Lower leg skin (tissue), 3 donors: Measurements from ENCODE around the gene RIC8B.

Source experiments
- POLR2A ChIP-seq, 2 donors: fragments of 450-650 bp; IDR thresholded peaks; one replicate each; pipeline ENCODE4 v1.6.1; 2016 to 2017; ENCODE audit warnings: antibody characterized with exemption in 2 of 2, mild to moderate bottlenecking in 1 of 2, moderate library complexity in 1 of 2
- TF ChIP-seq, protein P1 (sequence below), 3 donors: fragments of 450-650 bp; IDR thresholded peaks; one replicate each; pipeline ENCODE4 v1.5.1; 2016; ENCODE audit warnings: antibody characterized with exemption in 3 of 3, mild to moderate bottlenecking in 3 of 3, moderate library complexity in 2 of 3

DNA sequence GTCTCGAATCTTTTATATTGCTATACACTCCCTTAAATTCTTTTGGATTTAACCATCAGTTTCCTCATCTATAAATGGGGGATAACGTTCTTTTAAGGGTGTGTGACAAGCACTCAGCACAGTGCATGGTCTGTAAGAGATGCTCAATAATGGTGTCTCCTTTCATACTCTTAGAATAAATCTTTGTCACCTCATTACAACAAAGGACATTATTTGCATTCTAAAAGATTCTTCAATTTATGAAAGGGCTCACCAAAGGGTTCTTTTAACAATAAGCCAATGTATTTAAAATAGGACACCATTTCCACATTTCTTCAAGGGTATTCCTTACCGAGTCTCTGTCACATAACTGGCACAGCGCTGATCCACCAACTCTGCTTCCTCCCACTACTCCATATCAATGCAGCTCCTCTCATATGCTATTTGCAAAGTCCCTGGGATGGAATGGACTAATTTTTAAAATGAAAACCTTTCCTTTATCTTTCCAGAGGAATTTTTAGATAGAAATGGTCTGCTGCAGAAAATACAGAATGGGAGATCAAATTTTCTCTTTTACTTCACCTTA lies 29.2 kb upstream of the RIC8B start:
- TF ChIP-seq, protein P1, sequence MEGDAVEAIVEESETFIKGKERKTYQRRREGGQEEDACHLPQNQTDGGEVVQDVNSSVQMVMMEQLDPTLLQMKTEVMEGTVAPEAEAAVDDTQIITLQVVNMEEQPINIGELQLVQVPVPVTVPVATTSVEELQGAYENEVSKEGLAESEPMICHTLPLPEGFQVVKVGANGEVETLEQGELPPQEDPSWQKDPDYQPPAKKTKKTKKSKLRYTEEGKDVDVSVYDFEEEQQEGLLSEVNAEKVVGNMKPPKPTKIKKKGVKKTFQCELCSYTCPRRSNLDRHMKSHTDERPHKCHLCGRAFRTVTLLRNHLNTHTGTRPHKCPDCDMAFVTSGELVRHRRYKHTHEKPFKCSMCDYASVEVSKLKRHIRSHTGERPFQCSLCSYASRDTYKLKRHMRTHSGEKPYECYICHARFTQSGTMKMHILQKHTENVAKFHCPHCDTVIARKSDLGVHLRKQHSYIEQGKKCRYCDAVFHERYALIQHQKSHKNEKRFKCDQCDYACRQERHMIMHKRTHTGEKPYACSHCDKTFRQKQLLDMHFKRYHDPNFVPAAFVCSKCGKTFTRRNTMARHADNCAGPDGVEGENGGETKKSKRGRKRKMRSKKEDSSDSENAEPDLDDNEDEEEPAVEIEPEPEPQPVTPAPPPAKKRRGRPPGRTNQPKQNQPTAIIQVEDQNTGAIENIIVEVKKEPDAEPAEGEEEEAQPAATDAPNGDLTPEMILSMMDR (IDR thresholded peaks at IDR 0.05), result no peak
- TF ChIP-seq POLR2A (IDR thresholded peaks at IDR 0.05), result no peak
